PC-9 (cell line): ENCODE data around the gene SLC8A1. TPM values are rescaled to one million over a fixed set of nuclear protein-coding genes. Genes with fewer than 3 reads are reported as not detected.

Experiments
- BruUV-seq: library from RNA; stranded (reverse); fragments of 400-500 nt; replicated peaks from 2 replicates; lab custom pipeline; 2021; lab: Mats Ljungman, UMichigan
- CTCF ChIA-PET: fragments of 300-600 bp; sonication (Branson Sonifier 250); formaldehyde crosslinking; loops from one replicate; lab custom pipeline; 2022; ENCODE audit warnings: antibody characterized with exemption; lab: Charles Lee
- POLR2A ChIA-PET: fragments of 300-600 bp; sonication (Branson Sonifier 250); formaldehyde crosslinking; loops from one replicate; lab custom pipeline; 2022; ENCODE audit warnings: antibody characterized with exemption; ENCODE audit not compliant: unreplicated experiment; lab: Charles Lee
- DNase-seq, 2 experiments: peaks; one replicate each; pipeline versions ENCODE4 v3.0.0 to v3.0.0-alpha.2; 2015 to 2022; ENCODE audit warnings: mixed read lengths in 1 of 2
- H2AFZ ChIP-seq: fragments of 200-600 bp; sonication (generic); 2 replicates; pipeline ENCODE4 v1.8.1; 2017; ENCODE audit warnings: antibody characterized with exemption
- H3F3A ChIP-seq: fragments of 200-600 bp; sonication (generic); 2 replicates; pipeline ENCODE4 v1.8.1; 2017; ENCODE audit warnings: antibody characterized with exemption, mild to moderate bottlenecking, low read depth; ENCODE audit not compliant: insufficient read depth
- H3K27ac ChIP-seq: fragments of 200-600 bp; sonication (generic); 2 replicates; pipeline ENCODE4 v1.6.1; 2016; ENCODE audit warnings: mixed run types
- H3K27me3 ChIP-seq: fragments of 200-600 bp; sonication (generic); 2 replicates; pipeline ENCODE4 v1.6.1; 2016; ENCODE audit warnings: low read depth, mixed run types; ENCODE audit not compliant: insufficient read depth
- H3K36me3 ChIP-seq: fragments of 200-600 bp; sonication (generic); 2 replicates; pipeline ENCODE4 v1.6.1; 2016; ENCODE audit warnings: low read depth, mixed run types
- H3K4me1 ChIP-seq: fragments of 200-600 bp; sonication (generic); replicated peaks from 2 replicates; pipeline ENCODE4 v1.6.1; 2016; ENCODE audit warnings: mixed run types; ENCODE audit not compliant: insufficient read depth
- H3K4me2 ChIP-seq: fragments of 200-600 bp; sonication (generic); 2 replicates; pipeline ENCODE4 v1.6.1; 2017; ENCODE audit warnings: mixed run types
- H3K4me3 ChIP-seq: fragments of 200-600 bp; sonication (generic); 2 replicates; pipeline ENCODE4 v1.6.1; 2016; ENCODE audit warnings: mixed run types
- H3K79me2 ChIP-seq: fragments of 200-600 bp; sonication (generic); 2 replicates; pipeline ENCODE4 v1.6.1; 2017; ENCODE audit warnings: low read depth, mixed run types
- H3K9me2 ChIP-seq: fragments of 200-600 bp; sonication (generic); 2 replicates; pipeline ENCODE4 v1.8.1; 2017; ENCODE audit warnings: mild to moderate bottlenecking; ENCODE audit not compliant: insufficient read depth
- H3K9me3 ChIP-seq: fragments of 200-600 bp; sonication (generic); 2 replicates; pipeline ENCODE4 v1.8.1; 2016; ENCODE audit warnings: low read depth; ENCODE audit not compliant: insufficient read depth
- H4K20me1 ChIP-seq: fragments of 200-600 bp; sonication (generic); 2 replicates; pipeline ENCODE4 v1.8.1; 2017; ENCODE audit not compliant: insufficient read depth
- CTCF ChIP-seq: fragments of 200-600 bp; sonication (generic); conservative IDR thresholded peaks from 2 replicates; pipeline ENCODE4 v1.6.1; 2017; ENCODE audit warnings: mixed run types, antibody characterized with exemption, mild to moderate bottlenecking, moderate library complexity
- EZH2 ChIP-seq: fragments of 200-600 bp; sonication (generic); IDR thresholded peaks from 2 replicates; pipeline ENCODE4 v1.8.0; 2017; ENCODE audit warnings: antibody characterized with exemption, low read depth
- intact Hi-C: fragments of 100-400 bp; cut with micrococcal nuclease; formaldehyde crosslinking; loops from one replicate; pipeline ENCODE4 v1.10.0; 2022; ENCODE audit not compliant: unreplicated experiment
- total RNA-seq: library from RNA; stranded (reverse); gene quantifications from 2 replicates; pipeline ENCODE4 v1.2.3, GENCODE V29; 2021

SLC8A1 gene
- total RNA-seq, 1 experiment from 2014 or later: 13.5 TPM

GRCh38 chr2:40353231-40353630 is 98.7 kb downstream of the SLC8A1 start:
- no TSS peak for BruUV-seq
- no peak overlapping the region for H3K27ac ChIP-seq

GRCh38 chr2:40352703-40353099 is 99.2 kb downstream of the SLC8A1 start:
- no TSS peak for BruUV-seq
- H3F3A ChIP-seq: 0 out of 2 replicates have a peak, but pooled peaks cover 7% of the 10 kb centered on the region
- intact Hi-C loops: no loop called here
- CTCF ChIA-PET: no interaction called here
- POLR2A ChIA-PET: no interaction called here
- no peaks in the 10 kb centered on the region for H3K79me2 ChIP-seq
- no peaks in the 10 kb centered on the region for H3K9me2 ChIP-seq
- no peaks in the 10 kb centered on the region for H4K20me1 ChIP-seq
- no peak for TF ChIP-seq CTCF
- TF ChIP-seq EZH2: no peak
- no peak for DNase-seq
- H3K4me1 ChIP-seq: 0 out of 2 replicates have a peak, but pooled peaks cover 6% of the 10 kb centered on the region
- H3K4me3 ChIP-seq: no peak overlapping the region
- H3K4me2 ChIP-seq: no peak overlapping the region
- no peaks in the 10 kb centered on the region for H3K36me3 ChIP-seq
- H3K9me3 ChIP-seq: no peaks in the 10 kb centered on the region
- H2AFZ ChIP-seq: no peak overlapping the region
- H3K27ac ChIP-seq: no peak overlapping the region
- H3K27me3 ChIP-seq: no peaks in the 10 kb centered on the region

More at GRCh38 chr2:40353231-40353630, 98.7 kb downstream of the SLC8A1 start:
- H3K36me3 ChIP-seq: no peaks in the 10 kb centered on the region
- TF ChIP-seq CTCF (no peak), EZH2 (no peak)
- no peaks in the 10 kb centered on the region for H3K79me2 ChIP-seq
- intact Hi-C loops: no loop called here
- H3K4me3 ChIP-seq: no peak overlapping the region
- no peaks in the 10 kb centered on the region for H3K9me2 ChIP-seq
- no peaks in the 10 kb centered on the region for H4K20me1 ChIP-seq
- H2AFZ ChIP-seq: no peak overlapping the region
- H3K4me2 ChIP-seq: no peak overlapping the region
- DNase-seq: no peak
- no peaks in the 10 kb centered on the region for H3K9me3 ChIP-seq
- 0 out of 2 replicates have a peak, but pooled peaks cover 6% of the 10 kb centered on the region for H3K4me1 ChIP-seq
- H3F3A ChIP-seq: 0 out of 2 replicates have a peak, but pooled peaks cover 7% of the 10 kb centered on the region
- H3K27me3 ChIP-seq: no peaks in the 10 kb centered on the region
- ChIA-PET CTCF (no interaction called here), POLR2A (no interaction called here)

GRCh38 chr2:40352041-40352702 is 99.7 kb downstream of the SLC8A1 start:
- Histone ChIP-seq H3K4me2 (no peak overlapping the region), H3K4me1 (0 out of 2 replicates have a peak, but pooled peaks cover 6% of the 10 kb centered on the region), H3K27me3 (no peaks in the 10 kb centered on the region), H3K79me2 (no peaks in the 10 kb centered on the region), H3K9me3 (no peaks in the 10 kb centered on the region), H3K27ac (no peak overlapping the region), H3K4me3 (no peak overlapping the region), H4K20me1 (no peaks in the 10 kb centered on the region), H3K9me2 (no peaks in the 10 kb centered on the region), H2AFZ (no peak overlapping the region), H3K36me3 (no peaks in the 10 kb centered on the region), H3F3A (0 out of 2 replicates have a peak, but pooled peaks cover 7% of the 10 kb centered on the region)
- ChIA-PET POLR2A (no interaction called here), CTCF (no interaction called here)
- BruUV-seq: no TSS peak
- intact Hi-C loops: no loop called here
- peak in 1 of 2 experiments; percentile 53 for DNase-seq
- no peak for TF ChIP-seq CTCF
